Measurements from ENCODE around the gene PLCD3.

PLCD3 gene

GRCh38 chr17:45108595-45109521 is 23.5 kb downstream of the PLCD3 start:
- Histone ChIP-seq H3K4me1 (ENCODE audit: control insufficient read depth, insufficient read depth, low read length) (no peaks in the 10 kb centered on the region), H3K36me3 (ENCODE audit: control insufficient read depth, insufficient read depth, low read length) (peaks cover 42% of the 10 kb centered on the region)

GRCh38 chr17:45108051-45108450 is 24.3 kb downstream of the PLCD3 start:
- Histone ChIP-seq H3K4me3 (ENCODE audit: low read depth, low read length) (no peak overlapping the region), H3K9me3 (ENCODE audit: control insufficient read depth, insufficient read depth, low read length) (no peaks in the 10 kb centered on the region), H3K27me3 (ENCODE audit: control insufficient read depth, insufficient read depth, low read length) (no peaks in the 10 kb centered on the region), H3K9ac (ENCODE audit: low read depth, low read length) (no peak overlapping the region), H3K4me1 (ENCODE audit: control insufficient read depth, insufficient read depth, low read length) (no peaks in the 10 kb centered on the region), H3K36me3 (ENCODE audit: control insufficient read depth, insufficient read depth, low read length) (peaks cover 50% of the 10 kb centered on the region)

More at GRCh38 chr17:45108595-45109521, 23.5 kb downstream of the PLCD3 start:
- Histone ChIP-seq H3K9ac (ENCODE audit: low read depth, low read length) (no peak overlapping the region), H3K4me3 (ENCODE audit: low read depth, low read length) (no peak overlapping the region), H3K9me3 (ENCODE audit: control insufficient read depth, insufficient read depth, low read length) (no peaks in the 10 kb centered on the region), H3K27me3 (ENCODE audit: control insufficient read depth, insufficient read depth, low read length) (no peaks in the 10 kb centered on the region)

DNA sequence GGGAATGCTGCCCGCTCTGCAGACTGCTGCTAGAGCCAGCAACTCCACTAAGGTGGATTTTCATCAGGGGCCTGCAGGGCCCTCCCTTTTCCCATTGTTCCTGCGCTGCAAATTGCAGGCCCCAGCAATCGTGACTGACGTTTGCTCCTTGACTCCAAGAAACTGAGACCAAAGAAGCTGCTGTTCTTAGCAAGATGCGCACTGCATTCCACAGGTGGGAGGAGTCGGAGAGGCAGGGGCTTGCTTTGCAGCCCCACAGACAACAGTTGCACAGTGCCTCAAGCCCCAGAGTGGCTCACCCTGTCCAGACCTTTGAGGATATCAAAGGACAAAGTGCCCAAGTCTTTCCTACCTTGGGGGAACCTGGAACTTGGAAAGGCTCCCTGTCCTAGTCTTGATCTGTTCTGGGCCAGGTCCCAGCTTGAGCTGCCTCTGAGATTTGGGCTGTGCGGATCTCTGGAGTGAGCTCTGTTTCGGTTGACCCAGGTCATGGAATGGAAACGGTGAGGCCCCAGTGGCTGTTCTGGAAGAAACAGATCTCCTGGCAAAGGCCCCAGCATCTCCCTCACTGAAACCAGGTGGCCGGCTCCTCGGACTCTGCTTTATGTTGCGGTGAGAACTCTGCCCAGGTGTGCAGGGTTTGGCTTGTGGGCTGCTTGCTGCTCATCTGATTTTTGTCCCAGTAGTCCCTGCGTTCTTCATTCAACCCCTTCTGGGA is 24.9 kb downstream of the PLCD3 start:
- Histone ChIP-seq H3K4me3 (ENCODE audit: low read depth, low read length) (no peak overlapping the region), H3K27me3 (ENCODE audit: control insufficient read depth, insufficient read depth, low read length) (no peaks in the 10 kb centered on the region), H3K36me3 (ENCODE audit: control insufficient read depth, insufficient read depth, low read length) (peaks cover 56% of the 10 kb centered on the region), H3K9me3 (ENCODE audit: control insufficient read depth, insufficient read depth, low read length) (no peaks in the 10 kb centered on the region), H3K9ac (ENCODE audit: low read depth, low read length) (no peak overlapping the region), H3K4me1 (ENCODE audit: control insufficient read depth, insufficient read depth, low read length) (no peaks in the 10 kb centered on the region)

- Histone ChIP-seq H3K27me3 (ENCODE audit: control insufficient read depth, insufficient read depth, low read length) (no peaks in the 10 kb centered on the region), H3K36me3 (ENCODE audit: control insufficient read depth, insufficient read depth, low read length) (peaks cover 60% of the 10 kb centered on the region), H3K9me3 (ENCODE audit: control insufficient read depth, insufficient read depth, low read length) (no peaks in the 10 kb centered on the region), H3K4me1 (ENCODE audit: control insufficient read depth, insufficient read depth, low read length) (no peaks in the 10 kb centered on the region), H3K9ac (ENCODE audit: low read depth, low read length) (no peak overlapping the region), H3K4me3 (ENCODE audit: low read depth, low read length) (no peak overlapping the region)
Measured at GRCh38 chr17:45106582-45106981, 25.7 kb downstream of the PLCD3 start.

- H3K4me1 ChIP-seq (ENCODE audit: control insufficient read depth, insufficient read depth, low read length) = no peaks in the 10 kb centered on the region
- H3K9me3 ChIP-seq (ENCODE audit: control insufficient read depth, insufficient read depth, low read length) = no peaks in the 10 kb centered on the region
- H3K4me3 ChIP-seq (ENCODE audit: low read depth, low read length) = no peak overlapping the region
- peaks cover 60% of the 10 kb centered on the region for H3K36me3 ChIP-seq (ENCODE audit: control insufficient read depth, insufficient read depth, low read length)
- H3K9ac ChIP-seq (ENCODE audit: low read depth, low read length) = no peak overlapping the region
- no peaks in the 10 kb centered on the region for H3K27me3 ChIP-seq (ENCODE audit: control insufficient read depth, insufficient read depth, low read length)
Measured at GRCh38 chr17:45106096-45106495, 26.2 kb downstream of the PLCD3 start.

DNA sequence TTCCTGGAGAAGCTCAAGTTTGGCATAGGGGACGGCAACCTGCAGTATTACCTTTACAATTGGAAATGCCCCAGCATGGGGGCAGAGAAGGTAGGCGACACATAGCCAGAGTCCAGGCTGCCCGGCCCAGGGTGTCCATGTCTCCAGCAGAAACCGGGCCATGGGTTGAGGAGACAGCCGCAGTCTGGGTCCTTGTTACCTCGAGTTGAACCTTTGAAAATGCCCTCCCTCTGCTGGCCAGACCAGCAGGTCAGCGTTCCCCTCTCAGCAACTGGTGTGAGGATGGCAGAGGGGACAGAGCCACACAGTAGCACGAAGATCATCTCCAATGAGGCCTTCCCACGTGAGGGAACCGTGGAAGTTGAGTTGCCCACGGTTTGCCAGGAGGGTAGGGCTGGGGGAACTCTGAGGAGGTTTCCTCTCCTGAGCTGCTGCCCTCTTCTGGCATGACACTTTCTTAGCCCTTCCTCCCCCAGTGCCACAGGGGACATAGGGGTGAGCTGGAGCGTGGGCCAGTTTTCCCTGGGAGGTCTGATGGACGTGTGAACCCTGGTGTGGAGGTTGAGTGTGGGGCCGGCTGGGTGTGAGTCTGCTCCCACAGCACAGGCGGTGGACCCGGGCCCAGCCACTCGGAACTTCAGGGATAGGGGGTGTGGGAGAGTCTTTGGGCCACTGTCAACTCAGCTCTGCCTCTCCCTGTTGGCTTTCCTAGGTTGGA is 27.2 kb downstream of the PLCD3 start:
- Histone ChIP-seq H3K36me3 (ENCODE audit: control insufficient read depth, insufficient read depth, low read length) (peaks cover 59% of the 10 kb centered on the region), H3K9me3 (ENCODE audit: control insufficient read depth, insufficient read depth, low read length) (no peaks in the 10 kb centered on the region), H3K4me3 (ENCODE audit: low read depth, low read length) (no peak overlapping the region), H3K4me1 (ENCODE audit: control insufficient read depth, insufficient read depth, low read length) (no peaks in the 10 kb centered on the region), H3K9ac (ENCODE audit: low read depth, low read length) (no peak overlapping the region), H3K27me3 (ENCODE audit: control insufficient read depth, insufficient read depth, low read length) (no peaks in the 10 kb centered on the region)

GRCh38 chr17:45104497-45104896 is 27.8 kb downstream of the PLCD3 start:
- Histone ChIP-seq H3K9ac (ENCODE audit: low read depth, low read length) (no peak overlapping the region), H3K27me3 (ENCODE audit: control insufficient read depth, insufficient read depth, low read length) (no peaks in the 10 kb centered on the region), H3K4me3 (ENCODE audit: low read depth, low read length) (no peak overlapping the region), H3K4me1 (ENCODE audit: control insufficient read depth, insufficient read depth, low read length) (no peaks in the 10 kb centered on the region), H3K36me3 (ENCODE audit: control insufficient read depth, insufficient read depth, low read length) (peaks cover 64% of the 10 kb centered on the region), H3K9me3 (ENCODE audit: control insufficient read depth, insufficient read depth, low read length) (no peaks in the 10 kb centered on the region)

GRCh38 chr17:45104029-45104428 is 28.3 kb downstream of the PLCD3 start:
- H3K4me1 ChIP-seq (ENCODE audit: control insufficient read depth, insufficient read depth, low read length) = no peaks in the 10 kb centered on the region
- peaks cover 65% of the 10 kb centered on the region for H3K36me3 ChIP-seq (ENCODE audit: control insufficient read depth, insufficient read depth, low read length)
- no peaks in the 10 kb centered on the region for H3K9me3 ChIP-seq (ENCODE audit: control insufficient read depth, insufficient read depth, low read length)
- H3K9ac ChIP-seq (ENCODE audit: low read depth, low read length) = no peak overlapping the region
- H3K27me3 ChIP-seq (ENCODE audit: control insufficient read depth, insufficient read depth, low read length) = no peaks in the 10 kb centered on the region
- no peak overlapping the region for H3K4me3 ChIP-seq (ENCODE audit: low read depth, low read length)

DNA sequence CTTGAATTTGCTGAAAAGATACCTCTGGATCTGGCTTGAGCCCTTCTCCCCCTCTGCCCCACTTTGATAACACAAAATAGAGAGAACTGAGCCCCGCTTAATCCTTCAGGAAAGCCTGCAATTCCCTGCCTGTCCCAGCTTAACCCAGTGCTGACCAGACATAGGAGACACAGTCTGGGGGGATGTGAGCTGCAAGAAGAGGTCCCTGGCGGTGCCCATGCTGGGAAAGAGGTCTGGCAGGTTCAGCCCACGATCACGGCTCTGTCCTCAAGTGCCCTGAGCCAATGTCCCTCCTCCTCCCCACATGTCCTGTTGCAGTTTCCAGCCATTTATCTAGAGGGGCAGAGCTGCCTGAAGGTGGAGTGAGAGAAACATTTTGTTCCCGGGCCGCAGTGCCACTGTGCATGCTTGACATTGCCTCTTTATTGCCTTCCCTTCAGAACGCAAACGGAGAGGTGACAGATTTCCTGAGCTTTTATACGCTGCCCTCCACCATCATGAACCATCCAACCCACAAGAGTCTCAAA is 29.0 kb downstream of the PLCD3 start:
- Histone ChIP-seq H3K36me3 (ENCODE audit: control insufficient read depth, insufficient read depth, low read length) (peaks cover 65% of the 10 kb centered on the region), H3K27me3 (ENCODE audit: control insufficient read depth, insufficient read depth, low read length) (no peaks in the 10 kb centered on the region), H3K9ac (ENCODE audit: low read depth, low read length) (no peak overlapping the region), H3K9me3 (ENCODE audit: control insufficient read depth, insufficient read depth, low read length) (no peaks in the 10 kb centered on the region), H3K4me3 (ENCODE audit: low read depth, low read length) (no peak overlapping the region), H3K4me1 (ENCODE audit: control insufficient read depth, insufficient read depth, low read length) (no peaks in the 10 kb centered on the region)

- Histone ChIP-seq H3K27me3 (ENCODE audit: control insufficient read depth, insufficient read depth, low read length) (no peaks in the 10 kb centered on the region), H3K36me3 (ENCODE audit: control insufficient read depth, insufficient read depth, low read length) (peaks cover 70% of the 10 kb centered on the region), H3K4me1 (ENCODE audit: control insufficient read depth, insufficient read depth, low read length) (no peaks in the 10 kb centered on the region), H3K9me3 (ENCODE audit: control insufficient read depth, insufficient read depth, low read length) (no peaks in the 10 kb centered on the region), H3K4me3 (ENCODE audit: low read depth, low read length) (no peak overlapping the region), H3K9ac (ENCODE audit: low read depth, low read length) (no peak overlapping the region)
Measured at GRCh38 chr17:45102856-45103255, 29.5 kb downstream of the PLCD3 start.

Data from iPS-15b (cell line).